Right ventricle myocardium inferior (tissue), 1 donor: Measurements from ENCODE around the gene PPP1R12C. TPM values are rescaled to one million over a fixed set of nuclear protein-coding genes. Genes with fewer than 3 reads are reported as not detected.
"Not testable (repeated sequence)": the region's sequence is repeated elsewhere in the genome, so short reads cannot be mapped to it uniquely, and the experiment has no call there.

Experiments used
- ATAC-seq: fragments of 200-7000 bp; cut with Tn5 transposase; one replicate; pipeline ENCODE4 v1.9.1; 2020; ENCODE audit warnings: mild to moderate bottlenecking, moderate library complexity
- DNase-seq: peaks from one replicate; pipeline ENCODE4 v3.0.0; 2021; ENCODE audit errors: missing footprints
- intact Hi-C: fragments of 100-400 bp; cut with DNase I; formaldehyde crosslinking; loops from one replicate; pipeline ENCODE4 v1.11.0; 2022
- total RNA-seq: library from RNA; stranded (reverse); fragmentation: NEBNext Ultra II Directional; extraction: Animal tissue kit (Norgen Biotek cat#: 25700); gene quantifications from one replicate; pipeline ENCODE4 v1.2.1, GENCODE V29; 2021
- donor health status: DM: no; HTN: yes; CAD: no; lungs with severe emphysema.

The PPP1R12C gene
- total RNA-seq, 1 donor from 2014 or later, result 140 TPM

- DNase-seq, result peak; percentile 87
- ATAC-seq, result peak; percentile 27
- intact Hi-C loops, result loop anchor here (5.0 kb wide), 1 partner anchor 41 kb away; the partner anchor contains the start of gene TNNI3
These were observed 1.1 kb downstream of the PPP1R12C start for GRCh38 chr19:55116232-55116858.

GRCh38 chr19:55115446-55116065 lies 1.9 kb downstream of the PPP1R12C start:
- ATAC-seq, result no peak
- intact Hi-C loops, result loop anchor here (5.0 kb wide), 1 partner anchor 42 kb away; the partner anchor contains the start of gene TNNI3
- no peak for DNase-seq

- no peak for ATAC-seq
- intact Hi-C loops, result loop anchor here (5.0 kb wide), 1 partner anchor 43 kb away; the partner anchor contains the start of gene TNNI3
These were observed 2.8 kb downstream of the PPP1R12C start for GRCh38 chr19:55114566-55115145.

GRCh38 chr19:55113570-55114039 lies 3.8 kb downstream of the PPP1R12C start:
- intact Hi-C loops, result loop anchor here (2.0 kb wide), 2 partner anchors 27 to 51 kb away; partner anchors contain the start of gene RDH13

More at GRCh38 chr19:55114566-55115145, 2.8 kb downstream of the PPP1R12C start:
- no peak for DNase-seq

GRCh38 chr19:55112777-55113569 lies 4.5 kb downstream of the PPP1R12C start:
- intact Hi-C loops, result loop anchor here (2.0 kb wide), 2 partner anchors 26 to 50 kb away; partner anchors contain the start of gene RDH13
- DNase-seq (peak; percentile 53), ATAC-seq (no peak)

More at GRCh38 chr19:55113570-55114039, 3.8 kb downstream of the PPP1R12C start:
- DNase-seq (peak; percentile 91), ATAC-seq (peak; percentile 67)

GRCh38 chr19:55112246-55112776 lies 5.1 kb downstream of the PPP1R12C start:
- DNase-seq (no peak), ATAC-seq (no peak)
- intact Hi-C loops, result loop anchor here (2.0 kb wide), 2 partner anchors 26 to 50 kb away; partner anchors contain the start of gene RDH13

GRCh38 chr19:55111238-55111831 lies 6.1 kb downstream of the PPP1R12C start:
- intact Hi-C loops, result no loop called here
- ATAC-seq (no peak), DNase-seq (no peak)

GRCh38 chr19:55109527-55110291 lies 7.7 kb downstream of the PPP1R12C start:
- intact Hi-C loops, result no loop called here
- ATAC-seq, result no peak
- no peak for DNase-seq

- intact Hi-C loops, ATAC-seq, DNase-seq: not testable (repeated sequence)
These were observed 10.2 kb downstream of the PPP1R12C start for GRCh38 chr19:55107252-55107651.

- no peak for DNase-seq
- no peak for ATAC-seq
- intact Hi-C loops, result no loop called here
These were observed 10.8 kb downstream of the PPP1R12C start for GRCh38 chr19:55106591-55106990.

- DNase-seq, result no peak
- ATAC-seq, result no peak
- intact Hi-C loops, result no loop called here
These were observed 12.2 kb downstream of the PPP1R12C start for GRCh38 chr19:55105237-55105636.

GRCh38 chr19:55103190-55103589 lies 14.2 kb downstream of the PPP1R12C start:
- no peak for ATAC-seq
- intact Hi-C loops, result no loop called here
- no peak for DNase-seq

GRCh38 chr19:55101261-55101660 lies 16.2 kb downstream of the PPP1R12C start:
- no peak for DNase-seq
- intact Hi-C loops, result no loop called here
- no peak for ATAC-seq

GRCh38 chr19:55099557-55100506 lies 17.6 kb downstream of the PPP1R12C start:
- ATAC-seq (peak; percentile 30), DNase-seq (no peak)
- intact Hi-C loops, result no loop called here

GRCh38 chr19:55098716-55099556 lies 18.5 kb downstream of the PPP1R12C start:
- DNase-seq, result no peak
- ATAC-seq, result no peak
- intact Hi-C loops, result no loop called here
